Suppressor macrophage treated with lipopolysaccharide for 4 hours (primary cell): ENCODE data around the gene MYOF.
"Not testable (repeated sequence)": the region's sequence is repeated elsewhere in the genome, so short reads cannot be mapped to it uniquely, and the experiment has no call there.

ENCODE experiments used
- DNase-seq: peaks from one replicate; pipeline ENCODE4 v3.0.0-alpha.2; 2020

MYOF gene

GRCh38 chr10:93386631-93387369 lies 95.3 kb downstream of the MYOF start:
- DNase-seq = peak; percentile 95

- no peak for DNase-seq
Observed at GRCh38 chr10:93385345-93385744, 96.8 kb downstream of the MYOF start.

DNA sequence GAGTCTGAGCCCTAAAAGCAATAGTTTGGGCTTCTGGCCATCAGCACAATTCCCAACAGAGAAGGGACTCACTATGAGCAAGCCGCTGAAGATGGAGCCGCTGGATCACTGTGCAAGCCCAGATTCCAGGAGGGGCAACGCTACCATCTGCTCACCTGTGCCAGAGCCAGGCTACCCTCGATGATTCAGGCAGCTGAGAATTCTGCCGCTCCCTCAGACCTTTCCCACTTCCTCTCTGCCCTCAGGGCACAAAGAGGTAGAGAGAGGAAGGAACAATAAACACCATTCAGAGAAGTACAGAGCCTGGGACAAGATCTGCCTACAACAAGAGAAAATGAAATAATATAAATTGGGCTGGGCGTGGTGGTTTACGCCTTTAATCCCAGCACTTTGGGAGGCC lies 98.1 kb downstream of the MYOF start:
- DNase-seq = no peak

DNA sequence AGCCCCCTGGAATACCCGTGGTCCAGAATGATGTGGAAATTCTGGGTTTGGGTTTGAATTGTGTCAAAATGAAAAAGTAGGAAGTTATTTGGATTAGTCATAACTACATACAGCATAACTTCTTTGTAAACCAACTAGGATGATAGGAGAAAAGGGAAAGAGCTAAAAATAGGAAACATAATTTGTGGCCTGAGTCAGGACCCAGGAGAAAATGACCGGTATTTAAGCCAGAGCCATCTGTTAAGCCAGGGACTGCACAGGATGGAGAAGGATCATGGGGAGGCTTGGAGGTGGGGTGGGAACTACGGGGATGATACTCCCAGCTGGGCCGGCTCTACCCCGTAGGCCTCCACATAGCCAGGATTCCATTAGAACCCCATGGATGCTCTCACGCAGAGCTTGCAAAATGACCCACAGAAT lies 98.6 kb downstream of the MYOF start:
- DNase-seq = peak; percentile 56

- peak; percentile 66 for DNase-seq
Observed at GRCh38 chr10:93379731-93380575, 102.2 kb downstream of the MYOF start.

DNA sequence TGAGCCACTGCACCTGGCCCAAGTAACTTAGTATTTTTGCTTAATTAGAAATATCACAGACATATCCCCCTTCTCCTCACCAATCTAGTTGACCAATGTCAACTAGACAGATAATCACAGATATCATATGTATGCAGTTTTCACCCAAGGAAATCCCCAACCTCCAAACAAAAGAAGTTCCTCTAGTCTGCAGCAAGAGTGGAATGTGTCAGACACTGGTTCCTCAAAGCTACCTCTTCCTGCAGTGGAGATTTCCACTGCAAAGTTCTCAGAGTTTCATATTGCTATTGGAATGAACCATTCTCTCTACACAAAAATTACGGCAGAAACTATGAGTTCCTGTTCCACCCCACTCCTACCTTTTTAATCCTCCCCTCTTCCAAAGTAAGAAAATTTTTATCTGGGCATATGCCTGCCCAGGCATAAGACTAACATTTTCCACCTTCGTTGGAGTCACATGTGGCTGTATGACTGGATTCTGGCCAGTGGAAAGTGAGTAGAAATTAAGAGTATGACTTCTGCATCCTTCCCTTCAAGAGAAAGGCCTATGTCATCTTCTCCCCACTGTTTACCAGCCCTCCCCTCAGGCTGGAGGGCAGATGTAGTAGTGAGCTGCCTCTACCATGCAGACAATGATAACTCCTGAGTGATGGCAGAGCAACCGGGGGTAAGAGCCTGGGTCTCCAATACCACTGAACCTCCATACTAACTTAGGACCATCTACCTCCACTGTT lies 103.0 kb downstream of the MYOF start:
- DNase-seq = peak; percentile 75

GRCh38 chr10:93378039-93378438 lies 104.1 kb downstream of the MYOF start:
- no peak for DNase-seq

- DNase-seq = peak; percentile 85
Observed at GRCh38 chr10:93376372-93377293, 105.5 kb downstream of the MYOF start.

- DNase-seq = no peak
Observed at GRCh38 chr10:93370961-93371360, 111.2 kb downstream of the MYOF start.

GRCh38 chr10:93369588-93370164 lies 112.5 kb downstream of the MYOF start:
- no peak for DNase-seq

DNA sequence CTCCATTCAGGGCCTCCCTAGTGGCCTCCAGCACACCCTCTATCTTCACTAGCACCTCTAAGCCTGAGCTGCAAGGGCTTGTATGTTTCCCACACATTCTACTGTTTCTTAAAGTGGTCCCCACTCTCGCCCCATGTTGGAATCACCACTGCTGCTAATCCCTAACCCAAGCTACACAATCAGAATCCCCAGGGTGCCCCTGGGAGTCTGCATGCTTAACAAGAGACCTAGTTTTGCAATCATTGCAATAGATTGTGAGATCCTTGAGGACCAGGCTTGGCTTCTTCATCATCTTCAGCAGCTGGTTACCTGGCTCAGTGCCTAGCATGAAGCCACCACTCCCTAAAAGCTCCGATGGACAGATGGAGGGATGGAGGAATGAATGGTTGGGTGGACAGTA lies 113.9 kb downstream of the MYOF start:
- no peak for DNase-seq

DNA sequence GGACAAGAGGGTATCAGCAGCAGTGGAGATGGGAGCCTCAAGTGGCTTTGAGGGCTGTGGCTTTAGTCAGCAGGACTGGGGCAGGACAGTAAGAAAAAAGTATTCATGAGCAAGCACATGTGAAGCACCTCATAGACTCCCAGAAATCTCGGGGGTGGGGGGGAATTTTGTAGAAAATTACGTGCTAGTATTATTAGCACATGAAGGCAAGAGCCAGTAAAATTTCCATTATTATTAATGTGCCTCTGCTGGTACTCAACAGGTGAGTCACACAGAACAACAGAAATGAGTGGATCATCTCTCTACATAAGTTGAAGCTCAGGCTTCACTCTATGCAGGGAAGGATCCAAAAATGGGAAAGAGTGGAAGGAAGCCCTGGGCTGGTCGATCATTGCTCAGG lies 114.5 kb downstream of the MYOF start:
- no peak for DNase-seq

DNA sequence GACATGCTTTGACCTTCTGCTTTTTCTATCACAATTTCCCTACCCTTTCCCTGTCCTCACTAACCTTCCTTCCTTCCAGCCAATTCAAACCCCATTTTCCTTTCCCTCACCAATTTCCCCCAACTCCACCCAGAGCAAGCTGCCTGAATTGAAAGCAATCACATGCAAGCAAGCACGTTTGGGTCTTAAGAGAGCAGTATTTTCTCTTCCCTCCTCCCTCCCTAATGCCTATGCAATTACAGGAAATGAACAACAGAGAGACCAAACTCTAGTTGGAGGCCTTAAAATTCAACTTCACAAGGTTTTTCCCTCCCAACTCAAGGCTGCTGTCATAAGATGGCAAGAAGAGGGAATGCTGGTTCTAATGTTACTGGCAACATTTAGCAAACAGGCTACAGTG lies 117.2 kb downstream of the MYOF start:
- peak; percentile 54 for DNase-seq

- DNase-seq = peak; percentile 82
Observed at GRCh38 chr10:93363891-93364648, 118.1 kb downstream of the MYOF start.

GRCh38 chr10:93358398-93358797 lies 123.7 kb downstream of the MYOF start:
- DNase-seq = not testable (repeated sequence)

- DNase-seq = peak; percentile 29
Observed at GRCh38 chr10:93357680-93358079, 124.5 kb downstream of the MYOF start.

DNA sequence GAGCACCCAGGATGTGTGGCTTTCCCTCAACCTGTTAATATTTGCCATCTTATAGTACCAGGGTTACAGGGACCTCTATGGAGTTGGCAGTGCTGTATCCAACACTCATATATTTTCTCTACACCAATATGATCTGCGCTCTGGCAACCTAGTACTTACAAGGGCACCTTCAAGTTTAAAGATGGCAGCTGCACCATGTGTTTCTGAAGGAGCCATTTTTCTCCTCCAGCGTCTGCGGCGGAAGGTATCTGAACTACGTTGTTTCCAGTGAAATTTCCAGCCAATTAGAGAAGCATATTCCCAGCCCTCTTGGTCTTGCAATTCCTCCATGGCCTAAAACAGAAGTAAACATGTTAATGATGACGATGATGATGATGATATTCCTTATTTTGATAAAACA lies 125.6 kb downstream of the MYOF start:
- no peak for DNase-seq

- DNase-seq = peak; percentile 46
Observed at GRCh38 chr10:93352638-93353383, 129.3 kb downstream of the MYOF start.

- peak; percentile 42 for DNase-seq
Observed at GRCh38 chr10:93346694-93347093, 135.4 kb downstream of the MYOF start.

DNA sequence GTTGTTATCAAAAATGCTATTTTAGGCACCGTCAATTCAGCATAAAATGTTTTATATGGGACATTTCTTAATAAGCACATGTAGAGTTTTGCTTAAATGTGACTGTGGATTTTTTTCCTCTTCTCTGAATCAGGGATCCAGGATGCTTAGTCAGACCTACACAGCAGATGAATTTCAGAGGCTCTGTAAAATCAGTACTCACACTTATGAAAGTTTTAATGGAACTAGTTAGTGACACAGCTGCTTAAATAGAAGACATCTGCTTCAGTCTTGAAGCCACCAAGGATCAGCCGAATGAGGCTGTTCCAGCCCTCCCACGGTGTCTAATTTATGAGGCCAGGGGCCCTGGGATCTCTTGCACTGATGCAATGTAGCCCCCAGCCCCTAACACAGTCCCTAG lies 136.0 kb downstream of the MYOF start:
- DNase-seq = no peak
